Trophoblast cell (in vitro differentiated cells and primary cell): ENCODE measurements around the gene INSIG1.

Experiments
- DNase-seq, 2 donors: peaks; one replicate each; pipeline ENCODE4 v3.0.0-alpha.2; 2016
- H2AFZ ChIP-seq: 2 replicates; pipeline ENCODE4 v1.6.1; 2013; ENCODE audit warnings: low read length, moderate library complexity, mild to moderate bottlenecking; ENCODE audit not compliant: insufficient read depth, poor library complexity
- H2AK5ac ChIP-seq: 2 replicates; pipeline ENCODE4 v1.6.1; 2013; ENCODE audit warnings: mild to moderate bottlenecking, low read length
- H2BK120ac ChIP-seq: 2 replicates; pipeline ENCODE4 v1.6.1; 2013; ENCODE audit warnings: low read length, mild to moderate bottlenecking, moderate library complexity; ENCODE audit not compliant: insufficient read depth, poor library complexity
- H2BK12ac ChIP-seq: 2 replicates; pipeline ENCODE4 v1.6.1; 2013; ENCODE audit warnings: mild to moderate bottlenecking, low read length, moderate library complexity
- H2BK5ac ChIP-seq: 2 replicates; pipeline ENCODE4 v1.6.1; 2013; ENCODE audit warnings: low read length, low read depth, moderate library complexity, mild to moderate bottlenecking; ENCODE audit not compliant: poor library complexity
- H3K14ac ChIP-seq: 2 replicates; pipeline ENCODE4 v1.6.1; 2013; ENCODE audit warnings: mild to moderate bottlenecking, low read length
- H3K18ac ChIP-seq: 2 replicates; pipeline ENCODE4 v1.6.1; 2013; ENCODE audit warnings: mild to moderate bottlenecking, low read length
- H3K23ac ChIP-seq: 2 replicates; pipeline ENCODE4 v1.6.1; 2013; ENCODE audit warnings: low read length
- H3K27ac ChIP-seq: 2 replicates; pipeline ENCODE4 v1.5.1; 2013; ENCODE audit warnings: low read depth, mild to moderate bottlenecking, inconsistent platforms, low read length, moderate library complexity
- H3K27me3 ChIP-seq: 2 replicates; pipeline ENCODE4 v1.6.1; 2013; ENCODE audit warnings: inconsistent platforms, mild to moderate bottlenecking, low read length, moderate library complexity; ENCODE audit not compliant: insufficient read depth
- H3K36me3 ChIP-seq, 2 experiments: 1 replicate in 1 of 2; 2 replicates in 1 of 2; pipeline ENCODE4 v1.6.1; 2013; ENCODE audit warnings: low read length in 2 of 2, mild to moderate bottlenecking in 2 of 2, moderate library complexity in 1 of 2; ENCODE audit not compliant: insufficient read depth in 2 of 2, control insufficient read depth in 1 of 2
- H3K4ac ChIP-seq: 2 replicates; pipeline ENCODE4 v1.6.1; 2013; ENCODE audit warnings: low read depth, mild to moderate bottlenecking, low read length, moderate library complexity
- H3K4me1 ChIP-seq, 2 experiments: 1 replicate in 1 of 2; 2 replicates in 1 of 2; pipeline ENCODE4 v1.6.1; 2013; ENCODE audit warnings: low read length in 2 of 2, mild to moderate bottlenecking in 2 of 2, moderate library complexity in 1 of 2; ENCODE audit not compliant: insufficient read depth in 2 of 2, control insufficient read depth in 1 of 2
- H3K4me2 ChIP-seq: 2 replicates; pipeline ENCODE4 v1.6.1; 2013; ENCODE audit warnings: inconsistent platforms, mild to moderate bottlenecking, low read length, moderate library complexity
- H3K4me3 ChIP-seq: 2 replicates; pipeline ENCODE4 v1.5.1; 2013; ENCODE audit warnings: mild to moderate bottlenecking, low read depth, low read length, inconsistent platforms
- H3K79me1 ChIP-seq: one replicate; pipeline ENCODE4 v1.6.1; 2013; ENCODE audit warnings: low read length
- H3K79me2 ChIP-seq: 2 replicates; pipeline ENCODE4 v1.6.1; 2013; ENCODE audit warnings: low read length, mild to moderate bottlenecking; ENCODE audit not compliant: control insufficient read depth, insufficient read depth, poor library complexity
- H3K9ac ChIP-seq: 2 replicates; pipeline ENCODE4 v1.6.1; 2013; ENCODE audit warnings: mild to moderate bottlenecking, low read length
- H3K9me3 ChIP-seq: 2 replicates; pipeline ENCODE4 v1.6.1; 2013; ENCODE audit warnings: low read depth, mild to moderate bottlenecking, control low read depth, inconsistent platforms, low read length; ENCODE audit not compliant: insufficient read depth
- H4K12ac ChIP-seq: 2 replicates; pipeline ENCODE4 v1.6.1; 2013; ENCODE audit warnings: low read depth, mild to moderate bottlenecking, low read length, moderate library complexity
- H4K8ac ChIP-seq: 2 replicates; pipeline ENCODE4 v1.6.1; 2013; ENCODE audit warnings: low read depth, mild to moderate bottlenecking, low read length, moderate library complexity
- H4K91ac ChIP-seq: one replicate; pipeline ENCODE4 v1.6.1; 2013; ENCODE audit warnings: low read depth, mild to moderate bottlenecking, low read length, moderate library complexity
- WGBS: extraction: QIAGEN DNeasy Blood & Tissue Kit; methylation state at CpG from one replicate; pipeline ENCODE4 v1.1.7; 2013; ENCODE audit warnings: missing lambda C conversion rate; ENCODE audit not compliant: insufficient read length, insufficient coverage; ENCODE audit errors: extremely low coverage; 5-methylcytosine and 5-hydroxymethylcytosine counted together

Gene INSIG1

DNA sequence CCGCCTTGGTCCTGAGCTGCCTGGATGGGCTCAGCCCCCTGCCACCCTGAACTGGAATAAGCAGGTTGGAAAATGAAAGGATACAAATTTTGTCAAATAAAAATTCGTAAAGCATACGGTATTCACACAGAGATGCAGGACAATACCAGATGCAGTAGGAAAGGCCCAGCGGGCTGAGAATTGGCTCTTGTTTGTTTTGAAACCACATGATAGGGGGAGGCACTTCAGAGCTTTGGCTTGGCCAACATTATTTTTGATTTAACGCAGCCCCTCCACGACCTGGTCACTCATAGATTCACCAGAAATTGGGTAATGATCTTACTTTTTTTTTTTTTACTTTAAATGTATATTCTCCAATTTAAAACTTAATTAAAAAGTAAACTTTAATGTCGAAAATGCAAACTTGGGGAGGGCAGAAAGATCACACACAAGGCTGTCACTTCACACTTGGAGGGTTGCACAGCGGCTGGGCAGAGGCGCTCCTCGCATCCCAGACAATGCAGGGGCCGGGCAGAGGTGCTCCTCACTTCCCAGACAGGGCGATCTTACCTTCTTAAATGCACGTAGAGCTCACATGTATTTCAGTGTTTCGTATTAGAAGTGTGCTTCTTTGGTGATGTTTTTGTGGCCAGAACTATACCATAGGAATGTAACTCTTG is 17.8 kb upstream of the INSIG1 start:
- Histone ChIP-seq H3K79me1 (no peaks in the 10 kb centered on the region), H3K36me3 (no peaks in the 10 kb centered on the region), H3K4ac (no peak overlapping the region), H3K27me3 (no peaks in the 10 kb centered on the region), H2AFZ (no peak overlapping the region), H2BK5ac (no peak overlapping the region), H4K91ac (no peak overlapping the region), H2BK120ac (no peak overlapping the region), H3K9ac (no peak overlapping the region), H2BK12ac (no peak overlapping the region), H3K18ac (no peak overlapping the region), H3K27ac (no peak overlapping the region), H3K4me2 (no peak overlapping the region), H4K8ac (no peak overlapping the region), H3K9me3 (peaks cover 3% of the 10 kb centered on the region), H3K23ac (no peak overlapping the region), H3K79me2 (no peaks in the 10 kb centered on the region), H3K4me1 (peaks cover 0 to 2% of the 10 kb centered on the region in 2 experiments), H4K12ac (no peak overlapping the region), H3K4me3 (no peak overlapping the region), H2AK5ac (no peak overlapping the region), H3K14ac (no peak overlapping the region)
- no CpG with 5 or more reads among the region's 14 CpGs for WGBS
- DNase-seq = no peak

DNA sequence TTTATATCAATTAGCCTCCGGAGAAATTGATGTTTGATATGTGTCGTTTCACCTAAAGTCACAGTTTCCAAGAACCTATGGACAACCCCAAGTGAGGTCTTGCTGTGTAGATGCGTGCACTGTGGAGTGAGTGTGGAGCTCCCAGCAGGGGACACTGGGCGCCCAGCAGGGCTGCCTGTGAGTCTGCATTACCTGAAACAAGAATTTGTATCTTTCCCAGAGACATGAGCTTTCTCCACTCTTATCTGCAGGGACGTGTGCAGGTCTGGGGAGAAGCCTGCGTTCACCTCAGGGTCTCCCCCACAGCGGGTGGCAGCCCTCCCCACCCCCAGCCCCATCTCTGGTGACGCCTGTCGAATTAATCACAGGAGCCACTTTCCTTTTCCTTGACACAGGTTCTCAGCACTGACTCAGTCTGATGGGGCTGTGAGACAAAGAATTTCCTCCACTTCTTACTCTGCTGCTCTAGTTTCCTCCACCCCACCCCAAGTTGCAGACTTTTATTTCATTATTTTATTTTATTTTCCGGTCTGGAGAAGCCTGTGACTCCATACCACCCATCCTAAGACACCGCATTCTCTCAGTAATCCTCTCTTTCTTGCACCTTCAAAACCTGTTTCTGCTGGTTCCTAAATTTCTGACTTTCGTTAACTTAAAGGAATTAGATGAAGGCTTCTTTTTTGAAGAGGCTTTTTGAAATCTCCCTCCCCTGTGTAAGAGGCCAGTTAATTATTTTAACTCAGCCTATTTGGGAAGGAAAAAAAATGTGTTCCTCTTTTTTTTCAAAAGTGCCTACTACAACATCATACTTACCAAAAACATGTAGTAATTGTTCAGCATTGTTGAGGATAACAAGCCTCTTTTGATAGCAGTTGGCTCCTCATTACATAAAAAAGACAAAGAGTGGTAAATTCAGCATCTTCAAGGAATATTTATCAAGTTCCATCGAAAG is 17.0 kb upstream of the INSIG1 start:
- Histone ChIP-seq H3K4me1 (peaks cover 0 to 2% of the 10 kb centered on the region in 2 experiments), H2BK12ac (no peak overlapping the region), H2AK5ac (no peak overlapping the region), H3K4ac (no peak overlapping the region), H2AFZ (no peak overlapping the region), H3K79me1 (no peaks in the 10 kb centered on the region), H3K36me3 (no peaks in the 10 kb centered on the region), H3K9me3 (peaks cover 3% of the 10 kb centered on the region), H3K9ac (no peak overlapping the region), H3K23ac (no peak overlapping the region), H4K12ac (no peak overlapping the region), H3K14ac (no peak overlapping the region), H2BK120ac (no peak overlapping the region), H4K91ac (no peak overlapping the region), H4K8ac (no peak overlapping the region), H3K18ac (no peak overlapping the region), H3K27me3 (no peaks in the 10 kb centered on the region), H3K4me2 (no peak overlapping the region), H3K4me3 (no peak overlapping the region), H2BK5ac (no peak overlapping the region), H3K79me2 (no peaks in the 10 kb centered on the region), H3K27ac (no peak overlapping the region)
- WGBS = no CpG with 5 or more reads among the region's 13 CpGs
- peak in 1 of 2 donors; percentile 51 for DNase-seq

DNA sequence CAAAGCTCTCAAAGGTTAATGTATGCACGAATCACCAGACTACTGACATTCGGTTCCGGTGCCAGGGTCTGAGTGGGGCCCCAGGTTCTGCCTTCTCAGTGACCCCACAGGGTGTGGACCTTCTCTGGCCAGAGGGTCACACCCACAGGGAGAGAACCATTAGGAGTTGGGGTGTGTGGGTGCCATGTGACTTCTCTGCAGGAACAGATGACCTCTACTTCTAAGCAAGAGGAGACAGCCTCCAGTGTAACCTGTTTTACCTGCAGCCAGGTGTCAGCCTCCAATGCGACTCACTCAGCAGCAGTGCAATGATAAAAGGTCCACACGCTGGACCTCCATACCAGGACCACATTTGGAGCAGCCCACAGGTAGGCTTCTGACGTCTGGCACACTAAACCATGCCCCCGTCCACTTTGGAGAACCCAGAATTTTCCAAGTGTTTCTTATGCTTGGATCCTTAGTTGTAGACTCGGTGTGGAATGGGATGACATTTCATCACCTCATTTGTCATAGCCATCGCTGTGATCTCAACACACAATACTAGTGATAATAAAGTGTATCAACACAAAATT is 16.2 kb upstream of the INSIG1 start:
- H3K4me2 ChIP-seq = no peak overlapping the region
- DNase-seq = no peak

DNA sequence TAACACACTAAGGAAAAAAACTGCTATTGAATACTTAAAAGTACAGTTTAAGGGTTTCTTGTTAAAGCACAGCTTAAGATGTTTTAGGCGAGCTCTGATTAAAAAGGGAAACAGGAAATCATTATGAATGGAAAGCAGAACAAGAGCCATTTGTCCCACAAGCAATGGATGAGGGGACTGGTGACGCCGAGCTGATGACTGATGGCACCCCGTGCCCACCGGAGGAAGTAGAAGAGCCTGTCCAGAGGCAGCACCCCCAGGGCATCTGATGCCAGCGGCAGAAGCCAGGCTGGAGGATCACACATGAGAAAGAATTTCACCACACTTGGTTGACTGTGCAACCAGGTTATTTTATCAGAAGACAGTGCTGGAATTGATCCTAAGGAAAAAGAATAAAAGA is 15.0 kb upstream of the INSIG1 start:
- Histone ChIP-seq H3K27me3 (no peaks in the 10 kb centered on the region), H4K8ac (no peak overlapping the region), H3K4ac (no peak overlapping the region), H3K9me3 (peaks cover 3% of the 10 kb centered on the region), H2AFZ (no peak overlapping the region), H2AK5ac (no peak overlapping the region), H3K27ac (no peak overlapping the region), H3K23ac (no peak overlapping the region), H3K14ac (no peak overlapping the region), H3K9ac (no peak overlapping the region), H3K18ac (no peak overlapping the region), H2BK5ac (no peak overlapping the region), H4K12ac (no peak overlapping the region), H2BK120ac (no peak overlapping the region), H4K91ac (no peak overlapping the region), H3K79me2 (no peaks in the 10 kb centered on the region), H3K4me1 (peaks cover 0 to 2% of the 10 kb centered on the region in 2 experiments), H3K36me3 (no peaks in the 10 kb centered on the region), H2BK12ac (no peak overlapping the region), H3K79me1 (no peaks in the 10 kb centered on the region), H3K4me3 (no peak overlapping the region), H3K4me2 (no peak overlapping the region)
- WGBS = no CpG with 5 or more reads among the region's 6 CpGs
- DNase-seq = peak; percentile 14 to 28

More for the DNA sequence above, 16.2 kb upstream of the INSIG1 start:
- Histone ChIP-seq H3K23ac (no peak overlapping the region), H3K9ac (no peak overlapping the region), H3K27ac (no peak overlapping the region), H3K18ac (no peak overlapping the region), H2AFZ (no peak overlapping the region), H3K9me3 (peaks cover 3% of the 10 kb centered on the region), H3K4ac (no peak overlapping the region), H3K4me1 (peaks cover 0 to 2% of the 10 kb centered on the region in 2 experiments), H3K14ac (no peak overlapping the region), H3K27me3 (no peaks in the 10 kb centered on the region), H3K4me3 (no peak overlapping the region), H2BK12ac (no peak overlapping the region), H2BK120ac (no peak overlapping the region), H3K36me3 (no peaks in the 10 kb centered on the region), H4K12ac (no peak overlapping the region), H3K79me1 (no peaks in the 10 kb centered on the region), H2BK5ac (no peak overlapping the region), H4K8ac (no peak overlapping the region), H4K91ac (no peak overlapping the region), H3K79me2 (no peaks in the 10 kb centered on the region), H2AK5ac (no peak overlapping the region)
- WGBS = no CpG with 5 or more reads among the region's 9 CpGs
